CD4-positive, alpha-beta T cell treated with Interleukin-15 for 4 hours (primary cell): ENCODE measurements around the gene KLK10.
A peak's percentile ranks its signal among the peaks of the same experiment; 100 is the strongest.

Experiments
- DNase-seq: peaks from one replicate; pipeline ENCODE4 v3.0.0-alpha.2; 2020; ENCODE audit warnings: low spot score

Gene KLK10

GRCh38 chr19:51025809-51026553 is 6.5 kb upstream of the KLK10 start:
- no peak for DNase-seq

- no peak for DNase-seq
These were observed 5.9 kb upstream of the KLK10 start for GRCh38 chr19:51025401-51025800.

GRCh38 chr19:51024924-51025323 is 5.4 kb upstream of the KLK10 start:
- no peak for DNase-seq

GRCh38 chr19:51023946-51024345 is 4.4 kb upstream of the KLK10 start:
- no peak for DNase-seq

GRCh38 chr19:51022526-51022925 is 3.0 kb upstream of the KLK10 start:
- no peak for DNase-seq

- peak; percentile 10 for DNase-seq
These were observed 1.6 kb upstream of the KLK10 start for GRCh38 chr19:51020988-51021651.

GRCh38 chr19:51018745-51019543 is 565 bp downstream of the KLK10 start:
- no peak for DNase-seq

GRCh38 chr19:51016798-51017683 is 2.5 kb downstream of the KLK10 start:
- peak; percentile 29 for DNase-seq

GRCh38 chr19:51015691-51016267 is 3.7 kb downstream of the KLK10 start:
- DNase-seq = no peak

GRCh38 chr19:51014242-51014641 is 5.3 kb downstream of the KLK10 start:
- no peak for DNase-seq

GRCh38 chr19:51012661-51013190 is 6.8 kb downstream of the KLK10 start:
- DNase-seq = no peak

- DNase-seq = no peak
These were observed 9.3 kb downstream of the KLK10 start for GRCh38 chr19:51010066-51010795.

- DNase-seq = no peak
These were observed 10.2 kb downstream of the KLK10 start for GRCh38 chr19:51009061-51009891.

- DNase-seq = no peak
These were observed 12.0 kb downstream of the KLK10 start for GRCh38 chr19:51007488-51007887.

GRCh38 chr19:51006406-51006805 is 13.1 kb downstream of the KLK10 start:
- no peak for DNase-seq

GRCh38 chr19:51005248-51005647 is 14.3 kb downstream of the KLK10 start:
- DNase-seq = no peak

- DNase-seq = no peak
These were observed 16.2 kb downstream of the KLK10 start for GRCh38 chr19:51003316-51003715.

- DNase-seq = no peak
These were observed 16.8 kb downstream of the KLK10 start for GRCh38 chr19:51002542-51003311.

GRCh38 chr19:51002089-51002532 is 17.4 kb downstream of the KLK10 start:
- no peak for DNase-seq
